HG03039 (cell line): Measurements from ENCODE around the gene OR2Y1.
"Not testable (repeated sequence)": the region's sequence is repeated elsewhere in the genome, so short reads cannot be mapped to it uniquely, and the experiment has no call there.

Experiments
- ATAC-seq: cut with Tn5 transposase; IDR thresholded peaks from one replicate; pipeline ENCODE4 v1.9.1; 2021; ENCODE audit warnings: mild to moderate bottlenecking, moderate library complexity; ENCODE audit not compliant: unreplicated experiment

OR2Y1 gene

GRCh38 chr5:180740953-180741352 lies 1.1 kb upstream of the OR2Y1 start:
- not testable (repeated sequence) for ATAC-seq

GRCh38 chr5:180739271-180739670 lies 587 bp downstream of the OR2Y1 start:
- ATAC-seq, result no peak

DNA sequence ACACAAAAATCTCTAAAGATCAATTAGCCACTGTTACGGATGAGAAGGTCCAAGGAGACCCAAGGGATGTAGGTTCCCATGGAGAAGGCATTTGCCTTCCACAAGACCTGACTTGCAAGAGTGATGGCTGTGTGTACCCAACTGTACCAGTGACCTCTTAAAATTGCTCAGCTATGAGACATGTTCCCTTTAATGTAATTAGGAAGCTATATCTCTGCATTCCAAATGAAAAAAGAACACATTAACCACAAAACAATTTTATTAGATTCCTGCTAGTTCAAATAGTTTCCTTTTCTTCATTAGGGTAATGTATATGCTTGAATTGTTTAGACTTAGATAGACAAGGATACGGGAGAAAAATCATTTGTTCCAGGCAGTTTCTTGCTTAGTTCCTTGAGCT lies 3.3 kb downstream of the OR2Y1 start:
- ATAC-seq, result no peak

DNA sequence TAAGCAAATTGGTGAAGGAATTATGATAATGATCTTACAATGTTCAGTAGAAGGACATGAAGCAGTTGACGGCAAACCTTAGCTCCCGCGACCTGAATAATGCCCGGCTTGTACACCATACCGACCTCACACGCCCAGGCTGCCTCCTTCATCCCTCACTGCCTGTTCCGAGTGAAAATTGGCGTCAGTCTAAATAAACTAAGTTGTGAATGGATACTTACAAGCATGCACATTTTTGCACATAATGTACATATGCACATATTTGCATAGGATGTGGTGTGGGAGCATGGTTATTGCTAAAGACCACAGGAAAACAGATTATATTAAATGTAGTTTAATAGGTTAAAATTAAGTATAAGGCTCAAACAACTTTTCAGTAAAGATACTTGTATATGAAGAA lies 14.9 kb downstream of the OR2Y1 start:
- no peak for ATAC-seq

DNA sequence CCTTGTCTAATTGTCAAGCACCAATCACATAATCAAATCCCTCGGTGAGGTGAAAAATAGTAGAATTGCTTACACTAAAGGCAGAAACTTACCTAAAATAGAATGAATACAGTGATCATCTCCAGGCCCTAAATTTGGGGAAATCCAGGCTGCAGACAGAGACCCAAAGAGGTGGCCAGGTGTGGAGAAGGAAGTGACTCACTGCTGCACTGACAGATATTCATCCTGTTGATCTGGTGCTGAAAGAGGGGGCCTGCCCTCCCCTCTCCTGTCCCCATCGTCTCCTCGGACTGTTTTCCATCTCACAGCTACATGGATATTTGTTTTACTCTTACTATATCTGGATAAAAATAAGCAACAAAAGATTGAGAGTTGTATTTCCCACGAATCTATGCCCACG lies 15.9 kb downstream of the OR2Y1 start:
- no peak for ATAC-seq

GRCh38 chr5:180720486-180720885 lies 19.4 kb downstream of the OR2Y1 start:
- ATAC-seq, result no peak

DNA sequence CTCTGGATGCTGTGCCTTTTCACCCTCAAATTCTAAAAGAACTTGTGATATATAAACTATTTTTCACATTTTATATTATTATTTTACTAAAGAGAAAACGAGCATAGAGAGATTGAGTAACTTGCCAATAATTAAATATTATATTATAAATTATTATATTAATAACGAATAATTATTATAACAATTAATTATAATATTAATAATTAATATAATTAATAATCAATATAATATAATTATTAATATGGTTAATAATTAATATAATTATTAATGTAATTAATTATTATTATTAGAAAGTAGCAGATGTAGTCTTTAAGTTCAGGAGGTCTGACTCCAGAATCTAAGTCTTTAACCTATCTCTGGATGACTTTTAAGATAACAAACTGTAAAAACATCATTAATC lies 20.1 kb downstream of the OR2Y1 start:
- ATAC-seq, result no peak

GRCh38 chr5:180718810-180719453 lies 20.9 kb downstream of the OR2Y1 start:
- ATAC-seq, result no peak

DNA sequence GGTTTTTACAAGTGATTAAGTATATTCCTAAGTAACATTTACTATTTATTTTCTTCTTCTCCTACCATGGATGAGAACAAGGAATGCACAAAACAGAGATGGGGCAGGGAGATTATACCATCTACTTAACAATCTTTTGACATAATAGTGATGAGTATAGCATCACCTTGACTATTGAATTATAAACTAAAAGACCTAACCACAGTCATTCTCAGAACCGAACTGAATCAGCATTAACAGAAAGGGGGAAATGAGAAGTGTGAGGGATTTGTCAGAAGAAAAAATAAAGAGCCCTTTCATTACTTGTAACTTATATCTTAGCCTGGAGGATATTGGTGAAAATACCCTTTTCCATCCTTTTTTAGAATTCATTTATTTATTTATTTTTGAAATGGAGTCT lies 21.9 kb downstream of the OR2Y1 start:
- no peak for ATAC-seq

DNA sequence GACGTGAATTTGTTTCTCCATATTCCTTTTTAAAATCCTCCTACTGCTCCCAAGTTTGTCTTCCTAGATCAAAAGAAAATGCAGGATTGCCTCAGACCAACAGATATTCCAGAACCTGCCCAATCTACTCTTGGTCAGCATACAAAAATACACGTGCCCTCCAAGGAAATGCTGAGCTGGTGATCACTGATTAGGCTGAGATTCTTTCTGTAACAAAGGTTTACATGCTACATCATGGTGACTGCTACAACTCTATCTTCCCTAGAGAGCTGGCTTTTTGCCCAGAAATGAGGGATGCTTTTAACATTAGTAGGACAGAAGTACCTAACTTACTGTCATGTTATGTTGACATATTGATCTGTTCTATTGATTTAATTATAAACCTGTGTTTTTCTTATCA lies 35.5 kb downstream of the OR2Y1 start:
- no peak for ATAC-seq

- no peak for ATAC-seq
Measured at GRCh38 chr5:180703912-180704311, 35.9 kb downstream of the OR2Y1 start.

DNA sequence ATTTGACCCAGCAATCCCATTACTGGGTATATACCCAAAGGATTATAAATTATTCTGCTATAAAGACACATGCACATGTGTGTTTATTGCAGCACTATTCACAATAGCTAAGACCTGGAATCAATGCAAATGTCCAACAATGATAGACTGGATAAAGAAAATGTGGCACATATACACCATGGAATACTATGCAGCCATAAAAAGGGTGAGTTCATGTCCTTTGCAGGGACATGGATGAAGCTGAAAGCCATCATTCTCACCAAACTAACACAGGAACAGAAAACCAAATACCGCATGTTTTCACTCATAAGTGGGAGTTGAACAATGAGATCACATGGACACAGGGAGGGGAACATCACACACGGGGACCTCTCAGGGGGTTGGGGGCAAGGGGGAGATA lies 36.5 kb downstream of the OR2Y1 start:
- not testable (repeated sequence) for ATAC-seq

GRCh38 chr5:180700440-180700839 lies 39.4 kb downstream of the OR2Y1 start:
- ATAC-seq, result not testable (repeated sequence)

DNA sequence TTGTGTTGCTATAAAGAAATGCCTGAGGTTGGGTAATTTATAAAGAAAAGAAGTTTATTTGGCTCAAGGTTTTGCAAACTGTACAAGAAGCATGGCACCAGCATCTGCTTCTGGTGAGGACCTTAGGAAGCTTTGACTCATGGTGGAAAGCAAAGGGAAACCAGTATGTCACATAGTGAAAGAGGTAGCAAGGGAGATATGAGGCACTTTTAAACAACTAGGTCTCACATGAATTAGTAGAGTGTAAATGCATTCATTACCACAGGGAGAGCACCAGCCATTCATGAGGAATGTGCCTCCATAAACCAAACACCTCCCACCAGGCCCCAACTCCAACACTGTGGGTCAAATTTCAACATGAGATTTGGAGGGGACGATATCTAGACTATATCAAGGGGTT lies 40.8 kb downstream of the OR2Y1 start:
- ATAC-seq, result no peak

- ATAC-seq, result no peak
Measured at GRCh38 chr5:180696116-180696515, 43.7 kb downstream of the OR2Y1 start.

DNA sequence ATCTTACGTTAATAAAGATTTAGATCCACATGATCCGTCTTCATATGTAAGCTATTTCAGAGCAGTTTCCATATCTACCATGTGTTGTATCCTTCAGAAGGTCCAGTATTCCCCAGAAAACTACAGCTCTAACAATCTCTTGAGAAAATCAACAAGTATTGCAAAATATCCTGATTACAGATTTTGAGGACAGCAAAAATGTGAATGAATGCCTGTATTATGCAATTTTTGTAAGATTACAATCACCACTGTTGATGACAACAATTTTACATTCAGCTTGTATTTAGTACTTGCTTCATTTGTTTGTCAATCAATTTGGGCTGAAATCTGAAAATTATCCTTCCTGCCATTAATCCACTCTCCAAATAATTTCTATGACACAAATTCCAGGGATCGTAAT lies 47.4 kb downstream of the OR2Y1 start:
- no peak for ATAC-seq

GRCh38 chr5:180691046-180691445 lies 48.8 kb downstream of the OR2Y1 start:
- no peak for ATAC-seq

GRCh38 chr5:180690562-180690961 lies 49.3 kb downstream of the OR2Y1 start:
- ATAC-seq, result no peak

DNA sequence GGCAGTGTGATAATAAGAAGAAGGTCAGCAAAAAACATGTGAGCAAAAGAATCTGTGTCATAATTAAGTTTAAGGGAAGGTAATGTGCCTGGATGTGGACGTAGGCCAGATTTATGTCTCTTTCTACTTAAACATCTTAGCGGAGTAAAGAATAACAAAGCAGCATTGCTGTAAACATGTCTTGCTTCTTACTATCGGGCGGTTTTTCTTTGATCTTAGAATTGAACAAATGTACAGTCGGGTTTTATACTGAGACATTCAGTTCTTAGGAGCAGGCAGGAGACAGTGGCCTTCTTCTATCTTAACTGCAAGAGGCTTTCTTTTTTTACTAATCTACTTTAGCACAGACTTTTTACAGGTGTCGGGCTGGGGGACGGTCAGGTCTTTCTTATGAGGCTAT lies 50.1 kb downstream of the OR2Y1 start:
- ATAC-seq, result no peak
